Smooth muscle cell (in vitro differentiated cells): Measurements from ENCODE around the gene MEF2C. TPM values are rescaled to one million over a fixed set of nuclear protein-coding genes. Genes with fewer than 3 reads are reported as not detected.
A peak's percentile ranks its signal among the peaks of the same experiment; 100 is the strongest.
"Not testable (repeated sequence)": the region's sequence is repeated elsewhere in the genome, so short reads cannot be mapped to it uniquely, and the experiment has no call there.

Experiments
- DNase-seq: peaks from one replicate; lab custom pipeline; 2025; ENCODE audit not compliant: unreplicated experiment; lab: John Stamatoyannopoulos, UW
- H2AFZ ChIP-seq: fragments of 200-600 bp; sonication (generic); 2 replicates; pipeline ENCODE4 v1.6.0; 2016; ENCODE audit warnings: antibody characterized with exemption, low read depth, mild to moderate bottlenecking
- H3F3A ChIP-seq: fragments of 200-600 bp; sonication (generic); 2 replicates; pipeline ENCODE4 v1.6.0; 2017; ENCODE audit warnings: antibody characterized with exemption, low read depth
- H3K27ac ChIP-seq: fragments of 200-600 bp; sonication (generic); 2 replicates; pipeline ENCODE4 v1.5.1; 2016; ENCODE audit warnings: low read depth, mild to moderate bottlenecking
- H3K27me3 ChIP-seq: fragments of 200-600 bp; sonication (generic); 2 replicates; pipeline ENCODE4 v1.6.1; 2016; ENCODE audit warnings: low read depth, mild to moderate bottlenecking
- H3K36me3 ChIP-seq: fragments of 200-600 bp; sonication (generic); 2 replicates; pipeline ENCODE4 v1.5.1; 2016; ENCODE audit warnings: low read depth
- H3K4me1 ChIP-seq: fragments of 200-600 bp; sonication (generic); 2 replicates; pipeline ENCODE4 v1.5.1; 2016; ENCODE audit warnings: low read depth
- H3K4me2 ChIP-seq: fragments of 200-600 bp; sonication (generic); 2 replicates; pipeline ENCODE4 v1.6.0; 2016; ENCODE audit warnings: mild to moderate bottlenecking
- H3K4me3 ChIP-seq: fragments of 200-600 bp; sonication (generic); 2 replicates; pipeline ENCODE4 v1.5.1; 2016; ENCODE audit warnings: mild to moderate bottlenecking
- H3K79me2 ChIP-seq: fragments of 200-600 bp; sonication (generic); 2 replicates; pipeline ENCODE4 v1.6.0; 2016; ENCODE audit warnings: low read depth, mild to moderate bottlenecking
- H3K9ac ChIP-seq: fragments of 200-600 bp; sonication (generic); 2 replicates; pipeline ENCODE4 v1.6.0; 2016; ENCODE audit warnings: low read depth
- H3K9me3 ChIP-seq: fragments of 200-600 bp; sonication (generic); replicated peaks from 2 replicates; pipeline ENCODE4 v1.5.1; 2016; ENCODE audit warnings: low read depth
- H4K20me1 ChIP-seq: fragments of 200-600 bp; sonication (generic); 2 replicates; pipeline ENCODE4 v1.6.0; 2016; ENCODE audit warnings: low read depth
- CTCF ChIP-seq: fragments of 200-600 bp; sonication (generic); IDR thresholded peaks from 2 replicates; pipeline ENCODE4 v1.5.1; 2017; ENCODE audit warnings: borderline replicate concordance, mild to moderate bottlenecking, antibody characterized with exemption; ENCODE audit not compliant: insufficient read depth, poor library complexity, severe bottlenecking
- WGBS: methylation state at CpG from one replicate; pipeline ENCODE4 v1.1.7; 2016; ENCODE audit warnings: low lambda C conversion rate; 5-methylcytosine and 5-hydroxymethylcytosine counted together
- polyA plus RNA-seq: library from polyadenylated mRNA; unstranded; fragments of >200 nt; fragmentation: Nextera tagmentation; extraction: Ambion mirVana; gene quantifications from 2 replicates; pipeline ENCODE4 v1.2.1, GENCODE V29; 2016
- total RNA-seq: library from RNA; depleted of rRNA; stranded (reverse); fragments of >200 nt; gene quantifications from 2 replicates; pipeline ENCODE4 v1.2.3, GENCODE V29; 2014

The MEF2C gene
- total and polyA plus RNA-seq, 2 experiments from 2014 or later: 11.4 to 14.0 TPM

GRCh38 chr5:88860501-88860900, 22.5 kb downstream of the MEF2C start:
- H3K79me2 ChIP-seq: no peaks in the 10 kb centered on the region
- peak overlapping the region; percentile 57 for H3K27ac ChIP-seq
- H3K36me3 ChIP-seq: no peaks in the 10 kb centered on the region
- no peaks in the 10 kb centered on the region for H4K20me1 ChIP-seq
- H3K9ac ChIP-seq: no peak overlapping the region
- H3K4me2 ChIP-seq: no peak overlapping the region
- no peak overlapping the region for H2AFZ ChIP-seq
- no peaks in the 10 kb centered on the region for H3K9me3 ChIP-seq
- no peaks in the 10 kb centered on the region for H3K27me3 ChIP-seq
- WGBS: 79% methylated on average over 1 of the region's 1 CpG
- TF ChIP-seq CTCF: no peak
- no peak for DNase-seq
- H3K4me1 ChIP-seq: no peaks in the 10 kb centered on the region
- no peaks in the 10 kb centered on the region for H3F3A ChIP-seq
- no peak overlapping the region for H3K4me3 ChIP-seq

GRCh38 chr5:88858392-88858791, 24.6 kb downstream of the MEF2C start:
- Histone ChIP-seq H3K27me3 (no peaks in the 10 kb centered on the region), H3F3A (no peaks in the 10 kb centered on the region), H3K9me3 (no peaks in the 10 kb centered on the region), H3K79me2 (no peaks in the 10 kb centered on the region), H3K4me2 (no peak overlapping the region), H3K4me3 (no peak overlapping the region), H2AFZ (no peak overlapping the region), H4K20me1 (no peaks in the 10 kb centered on the region), H3K27ac (no peak overlapping the region), H3K9ac (no peak overlapping the region), H3K36me3 (no peaks in the 10 kb centered on the region), H3K4me1 (no peaks in the 10 kb centered on the region)
- 89% methylated on average over 1 of the region's 1 CpG for WGBS
- TF ChIP-seq CTCF: no peak
- no peak for DNase-seq

GRCh38 chr5:88856381-88856780, 26.6 kb downstream of the MEF2C start:
- not testable (repeated sequence) for H3K4me3 ChIP-seq, H3K9ac ChIP-seq, H3K4me1 ChIP-seq, H3K27me3 ChIP-seq, H3K4me2 ChIP-seq, H3F3A ChIP-seq, H4K20me1 ChIP-seq, H3K9me3 ChIP-seq, DNase-seq, H2AFZ ChIP-seq, H3K79me2 ChIP-seq, H3K27ac ChIP-seq, H3K36me3 ChIP-seq
- WGBS: 56% methylated on average over 3 of the region's 3 CpGs

GRCh38 chr5:88854769-88855168, 28.2 kb downstream of the MEF2C start:
- Histone ChIP-seq H3K27ac (no peak overlapping the region), H3K27me3 (no peaks in the 10 kb centered on the region), H4K20me1 (no peaks in the 10 kb centered on the region), H3K36me3 (no peaks in the 10 kb centered on the region), H2AFZ (no peak overlapping the region), H3K4me3 (no peak overlapping the region), H3F3A (no peaks in the 10 kb centered on the region), H3K9ac (no peak overlapping the region), H3K9me3 (no peaks in the 10 kb centered on the region), H3K79me2 (no peaks in the 10 kb centered on the region), H3K4me1 (no peaks in the 10 kb centered on the region), H3K4me2 (no peak overlapping the region)
- 100% methylated on average over 2 of the region's 2 CpGs for WGBS
- no peak for TF ChIP-seq CTCF
- no peak for DNase-seq
